ENCODE results near the gene TRIP12. TPM values are rescaled to one million over a fixed set of nuclear protein-coding genes. Genes with fewer than 3 reads are reported as not detected.

The TRIP12 gene
- polyA plus RNA-seq, 2 of the 4 experiments (the other 2 are of a cell fraction): 103 to 151 TPM

DNA sequence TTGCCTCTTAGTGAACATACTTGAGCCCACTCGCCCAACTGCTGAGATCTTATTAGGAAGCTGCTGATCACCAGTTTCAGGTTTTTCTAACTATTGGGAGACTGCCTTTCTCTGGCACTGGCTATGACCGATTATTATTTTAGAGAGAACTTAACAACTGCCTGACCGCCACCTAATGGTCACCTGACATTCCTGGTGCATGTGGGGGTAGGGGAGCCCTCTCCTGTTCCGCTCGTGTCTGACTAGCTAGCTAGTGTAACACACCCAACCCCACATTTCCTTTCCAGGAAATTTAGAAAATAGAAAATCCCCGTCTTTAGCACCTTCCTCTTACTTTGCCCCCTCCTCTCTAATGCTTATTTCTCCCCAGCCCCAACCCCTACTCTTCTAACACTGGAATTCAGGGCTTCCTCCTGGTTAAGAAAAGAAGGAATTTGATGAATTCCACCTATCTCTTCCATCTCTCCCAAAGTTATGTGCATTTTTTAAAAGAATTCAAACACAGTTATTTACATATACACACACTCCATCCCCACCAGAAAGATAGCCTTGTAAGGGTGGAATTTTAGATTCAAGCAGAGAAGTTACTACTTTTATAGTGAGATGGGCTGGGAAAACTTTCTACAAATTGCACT lies 188.1 kb downstream of the TRIP12 start (continued):
- TF ChIP-seq BHLHE40 (IDR thresholded peaks at IDR 0.05; ENCODE audit: low read depth, low read length): no peak
- TF ChIP-seq NPAS2 (CRISPR knock-in tag; IDR thresholded peaks at IDR 0.05; ENCODE audit: borderline replicate concordance): no peak
- no peak for TF ChIP-seq CBX2 (IDR thresholded peaks at IDR 0.05; ENCODE audit: borderline replicate concordance, low read depth)

DNA sequence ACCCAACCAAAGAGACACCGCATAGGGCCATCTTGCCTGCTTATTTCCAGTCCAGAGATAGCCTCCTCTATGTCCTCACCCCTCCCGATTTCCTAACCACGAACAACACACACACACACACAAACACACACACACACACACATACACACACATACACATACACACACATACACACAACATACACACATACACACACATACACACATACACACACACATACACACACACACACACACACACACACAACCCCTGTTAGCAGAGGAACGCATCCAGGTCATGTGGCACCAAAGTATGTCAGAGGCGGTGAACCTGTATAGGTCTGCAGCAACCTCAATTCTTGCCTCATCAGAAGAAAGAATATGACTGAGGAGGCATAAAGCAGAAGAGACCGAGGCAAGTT lies 188.9 kb downstream of the TRIP12 start:
- Histone ChIP-seq H3K4me1 (no peaks in the 10 kb centered on the region), H3K9me3 (peaks cover 13% of the 10 kb centered on the region), H3K4me3 (no peak overlapping the region), H3K27ac (no peak overlapping the region), H3K4me2 (no peak overlapping the region)
- CTCF ChIA-PET: no interaction called here
- TF ChIP-seq MYC (IDR thresholded peaks at IDR 0.05; ENCODE audit: borderline replicate concordance, low read length) (no peak), FOSL2 (IDR thresholded peaks at IDR 0.05) (no peak), FOSL2 (CRISPR knock-in tag; IDR thresholded peaks at IDR 0.05) (no peak), HOXA7 (CRISPR knock-in tag; IDR thresholded peaks at IDR 0.05) (no peak), MAFK (IDR thresholded peaks at IDR 0.05; ENCODE audit: partially characterized antibody) (no peak), EP300 (IDR thresholded peaks at IDR 0.05) (no peak), ZFP36 (IDR thresholded peaks at IDR 0.05; ENCODE audit: borderline replicate concordance, partially characterized antibody) (no peak), KDM1A (IDR thresholded peaks at IDR 0.05; ENCODE audit: low read depth) (no peak), HEYL (CRISPR knock-in tag; IDR thresholded peaks at IDR 0.05) (no peak), NFE2L2 (conservative IDR thresholded peaks at IDR 0.05; ENCODE audit: low read length) (no peak), NPAS2 (CRISPR knock-in tag; IDR thresholded peaks at IDR 0.05; ENCODE audit: borderline replicate concordance) (no peak)
- TF ChIP-seq, protein P1, sequence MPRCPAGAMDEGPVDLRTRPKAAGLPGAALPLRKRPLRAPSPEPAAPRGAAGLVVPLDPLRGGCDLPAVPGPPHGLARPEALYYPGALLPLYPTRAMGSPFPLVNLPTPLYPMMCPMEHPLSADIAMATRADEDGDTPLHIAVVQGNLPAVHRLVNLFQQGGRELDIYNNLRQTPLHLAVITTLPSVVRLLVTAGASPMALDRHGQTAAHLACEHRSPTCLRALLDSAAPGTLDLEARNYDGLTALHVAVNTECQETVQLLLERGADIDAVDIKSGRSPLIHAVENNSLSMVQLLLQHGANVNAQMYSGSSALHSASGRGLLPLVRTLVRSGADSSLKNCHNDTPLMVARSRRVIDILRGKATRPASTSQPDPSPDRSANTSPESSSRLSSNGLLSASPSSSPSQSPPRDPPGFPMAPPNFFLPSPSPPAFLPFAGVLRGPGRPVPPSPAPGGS (IDR thresholded peaks at IDR 0.05): no peak
- TF ChIP-seq, protein P2, sequence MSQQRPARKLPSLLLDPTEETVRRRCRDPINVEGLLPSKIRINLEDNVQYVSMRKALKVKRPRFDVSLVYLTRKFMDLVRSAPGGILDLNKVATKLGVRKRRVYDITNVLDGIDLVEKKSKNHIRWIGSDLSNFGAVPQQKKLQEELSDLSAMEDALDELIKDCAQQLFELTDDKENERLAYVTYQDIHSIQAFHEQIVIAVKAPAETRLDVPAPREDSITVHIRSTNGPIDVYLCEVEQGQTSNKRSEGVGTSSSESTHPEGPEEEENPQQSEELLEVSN (IDR thresholded peaks at IDR 0.05; ENCODE audit: borderline replicate concordance, low read depth): no peak
- TF ChIP-seq, protein P3, sequence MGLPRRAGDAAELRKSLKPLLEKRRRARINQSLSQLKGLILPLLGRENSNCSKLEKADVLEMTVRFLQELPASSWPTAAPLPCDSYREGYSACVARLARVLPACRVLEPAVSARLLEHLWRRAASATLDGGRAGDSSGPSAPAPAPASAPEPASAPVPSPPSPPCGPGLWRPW (IDR thresholded peaks at IDR 0.05): no peak
- ATAC-seq: no peak
- WGBS (ENCODE audit: missing lambda C conversion rate): 55% methylated on average over 6 of the region's 6 CpGs
- no peak for FAIRE-seq
- no peak for DNase-seq (ENCODE audit: low read depth in 1 of 2, low spot score in 1 of 2)
- POLR2A ChIA-PET: no interaction called here

DNA sequence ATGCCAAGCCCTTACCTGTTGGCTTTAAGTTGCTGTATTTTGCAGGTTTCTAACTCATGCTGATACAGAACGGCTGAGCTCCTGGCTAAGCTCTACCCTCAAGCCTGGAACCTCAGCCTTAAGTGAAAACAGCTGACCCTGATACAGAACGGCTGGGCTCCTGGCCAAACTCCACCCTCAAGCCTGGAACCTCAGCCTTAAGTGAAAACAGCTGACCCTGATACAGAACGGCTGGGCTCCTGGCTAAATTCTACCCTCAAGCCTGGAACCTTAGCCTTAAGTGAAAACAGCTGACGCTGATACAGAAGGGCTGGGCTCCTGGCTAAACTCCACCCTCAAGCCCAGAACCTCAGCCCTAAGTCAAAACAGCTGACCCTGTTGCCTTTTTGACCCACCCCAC lies 189.9 kb downstream of the TRIP12 start:
- ChIA-PET POLR2A (no interaction called here), CTCF (no interaction called here)
- 31% methylated on average over 4 of the region's 4 CpGs for WGBS (ENCODE audit: missing lambda C conversion rate)
- Histone ChIP-seq H3K9me3 (peaks cover 3% of the 10 kb centered on the region; the same call in 2 of the 3 replicates), H3K4me2 (no peak overlapping the region), H3K4me1 (0 out of 3 replicates have a peak, but pooled peaks cover under 1% of the 10 kb centered on the region), H3K4me3 (no peak overlapping the region), H3K27ac (no peak overlapping the region)
- TF ChIP-seq TP53 (CRISPR knock-in tag; IDR thresholded peaks at IDR 0.05) (no peak), HOXB5 (CRISPR knock-in tag; IDR thresholded peaks at IDR 0.05) (no peak)
- FAIRE-seq: no peak
- ATAC-seq: no peak
- DNase-seq (ENCODE audit: low read depth in 1 of 2, low spot score in 1 of 2): no peak

DNA sequence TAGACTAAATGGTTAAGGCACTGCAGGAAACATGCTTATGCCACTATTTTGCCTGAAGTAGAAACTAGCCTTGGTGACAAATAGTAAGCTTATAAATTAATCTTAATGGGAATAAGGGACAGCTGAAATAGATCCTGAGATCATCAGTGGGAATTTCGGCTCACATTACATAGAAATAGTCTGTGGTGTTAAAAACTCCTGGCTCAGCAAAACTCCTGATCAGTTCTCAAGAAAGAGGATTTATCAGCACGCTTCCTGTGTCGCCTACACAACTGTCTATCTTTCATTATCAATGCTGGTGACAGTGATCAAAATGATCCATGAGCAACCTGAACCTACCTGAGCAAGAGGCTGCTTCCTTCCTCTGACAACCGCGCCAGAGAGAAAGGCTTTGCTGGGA lies 190.4 kb downstream of the TRIP12 start:
- no peak overlapping the region for H3K27ac ChIP-seq
- H3K9me3 ChIP-seq: no peaks in the 10 kb centered on the region; the same call in 2 of the 3 replicates
- CTCF ChIA-PET: no interaction called here
- no peak for DNase-seq (ENCODE audit: low read depth in 1 of 2, low spot score in 1 of 2)
- no peak for ATAC-seq
- no peak for FAIRE-seq
- H3K4me2 ChIP-seq: no peak overlapping the region
- no peak overlapping the region for H3K4me3 ChIP-seq
- 83% methylated on average over 5 of the region's 5 CpGs for WGBS (ENCODE audit: missing lambda C conversion rate)
- TF ChIP-seq MAFK (IDR thresholded peaks at IDR 0.05; ENCODE audit: partially characterized antibody) (peak; percentile 63), FOXS1 (CRISPR knock-in tag; IDR thresholded peaks at IDR 0.05) (no peak)
- TF ChIP-seq, protein P1 (IDR thresholded peaks at IDR 0.05): no peak
- POLR2A ChIA-PET: no interaction called here
- H3K4me1 ChIP-seq: peaks cover 6% of the 10 kb centered on the region
